HL-60 (cell line): Measurements from ENCODE around the gene NRXN3.
"Not testable (repeated sequence)": the region's sequence is repeated elsewhere in the genome, so short reads cannot be mapped to it uniquely, and the experiment has no call there.

Experiments used
- DNase-seq, 2 experiments: peaks; one replicate each; pipeline ENCODE4 v3.0.0-alpha.2; 2010 to 2020; ENCODE audit warnings: low read depth in 1 of 2, low spot score in 1 of 2
- H3K27ac ChIP-seq: fragments of 250-450 bp; sonication (Bioruptor Pico); replicated peaks from 2 replicates; pipeline ENCODE4 v1.5.1; 2020; ENCODE audit warnings: mild to moderate bottlenecking, moderate library complexity
- H3K27me3 ChIP-seq: fragments of 250-450 bp; sonication (Bioruptor Pico); 2 replicates; pipeline ENCODE4 v1.5.1; 2021; ENCODE audit warnings: mild to moderate bottlenecking, moderate library complexity; ENCODE audit not compliant: insufficient read depth, poor library complexity, severe bottlenecking
- H3K4me3 ChIP-seq: replicated peaks from 2 replicates; pipeline ENCODE4 v1.5.1; 2011; ENCODE audit warnings: mild to moderate bottlenecking, control low read depth, low read length; ENCODE audit not compliant: insufficient read depth
- CTCF ChIP-seq: IDR thresholded peaks from one replicate; pipeline ENCODE4 v1.5.1; 2011; ENCODE audit warnings: low read length, control low read depth, inconsistent platforms; ENCODE audit not compliant: insufficient read depth
- GABPA ChIP-seq: IDR thresholded peaks from 2 replicates; pipeline ENCODE4 v1.6.1; 2012; ENCODE audit warnings: low read depth
- POLR2AphosphoS5 ChIP-seq: IDR thresholded peaks from 2 replicates; pipeline ENCODE4 v1.6.1; 2012; ENCODE audit warnings: low read depth
- REST ChIP-seq: IDR thresholded peaks from 2 replicates; pipeline ENCODE4 v1.6.1; 2012; ENCODE audit warnings: low read depth; ENCODE audit not compliant: insufficient replicate concordance
- SPI1 ChIP-seq: IDR thresholded peaks from 2 replicates; pipeline ENCODE4 v1.6.1; 2012; ENCODE audit warnings: low read depth, mild to moderate bottlenecking, borderline replicate concordance

Gene NRXN3

DNA sequence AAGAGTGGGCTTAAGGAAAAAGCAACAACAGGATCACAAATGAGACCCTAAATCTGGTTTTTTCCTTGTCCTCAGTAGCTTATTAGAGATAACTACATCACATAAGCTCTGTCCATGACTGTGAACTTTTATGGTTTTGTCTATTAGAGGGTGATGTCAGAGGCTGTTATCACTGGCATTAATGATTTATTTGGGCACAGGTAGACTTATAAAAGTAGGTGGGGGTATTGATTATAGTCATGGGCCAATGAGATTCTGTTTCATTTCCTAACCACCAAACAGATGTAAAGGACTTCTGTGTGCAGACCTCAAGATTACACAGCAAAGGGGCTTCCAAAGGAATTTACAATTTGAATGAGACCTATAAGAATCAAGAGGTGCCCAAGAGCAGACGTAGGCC is 316.4 kb downstream of the NRXN3 start:
- TF ChIP-seq POLR2AphosphoS5, result no peak
- H3K4me3 ChIP-seq, result no peak overlapping the region

DNA sequence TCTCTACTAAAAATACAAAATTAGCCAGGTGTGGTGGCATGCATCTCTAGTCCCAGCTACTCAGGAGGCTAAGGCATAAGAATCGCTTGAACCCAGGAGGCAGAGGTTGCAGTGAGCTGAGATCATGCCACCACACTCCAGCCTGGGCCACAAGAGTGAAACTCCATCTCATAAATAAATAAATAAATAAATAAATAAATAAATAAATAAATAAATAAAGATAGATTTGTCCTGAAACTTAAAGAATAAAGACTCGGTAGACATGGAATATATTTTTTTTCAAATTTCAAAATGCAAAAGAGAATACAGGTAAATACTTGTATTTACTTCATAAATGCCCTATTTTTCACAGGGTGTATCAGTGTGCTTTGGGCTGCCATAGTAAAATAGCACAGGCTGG is 317.4 kb downstream of the NRXN3 start:
- not testable (repeated sequence) for DNase-seq, H3K27ac ChIP-seq, H3K27me3 ChIP-seq, H3K4me3 ChIP-seq

More for the DNA sequence above, 316.4 kb downstream of the NRXN3 start:
- Histone ChIP-seq H3K27me3 (no peaks in the 10 kb centered on the region), H3K27ac (no peak overlapping the region)
- no peak for DNase-seq

- no peak overlapping the region for H3K4me3 ChIP-seq
- TF ChIP-seq SPI1 (no peak), CTCF (no peak), GABPA (no peak), REST (no peak), POLR2AphosphoS5 (no peak)
- DNase-seq, result no peak
- H3K27ac ChIP-seq, result no peak overlapping the region
- no peaks in the 10 kb centered on the region for H3K27me3 ChIP-seq
Observed at GRCh38 chr14:78488938-78489337, 318.8 kb downstream of the NRXN3 start.

DNA sequence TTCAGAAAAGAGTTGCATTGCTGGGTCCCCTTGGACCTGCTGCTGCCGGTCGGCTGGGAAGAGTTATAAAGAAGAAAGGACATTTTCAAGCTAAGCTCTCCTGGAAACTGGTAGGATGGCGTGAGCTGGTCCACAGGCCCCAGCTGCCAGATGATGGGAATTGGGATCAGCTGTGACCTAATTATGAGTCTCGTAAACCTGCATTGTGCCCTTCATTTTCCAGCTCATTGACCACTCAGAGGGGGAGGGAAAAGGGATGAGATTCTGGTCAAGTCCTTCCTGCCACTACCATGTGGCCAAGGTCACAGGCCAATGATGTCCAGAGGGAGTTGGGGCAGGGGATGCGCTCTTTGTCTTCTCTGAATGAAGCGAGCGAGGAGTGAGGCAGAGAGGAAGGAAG is 320.9 kb downstream of the NRXN3 start:
- no peak overlapping the region for H3K27ac ChIP-seq
- no peak overlapping the region for H3K4me3 ChIP-seq
- no peaks in the 10 kb centered on the region for H3K27me3 ChIP-seq
- TF ChIP-seq POLR2AphosphoS5, result no peak
- no peak for TF ChIP-seq SPI1
- no peak for TF ChIP-seq REST
- no peak for TF ChIP-seq CTCF
- TF ChIP-seq GABPA, result no peak
- no peak for DNase-seq

- Histone ChIP-seq H3K4me3 (no peak overlapping the region), H3K27ac (no peak overlapping the region), H3K27me3 (no peaks in the 10 kb centered on the region)
- DNase-seq, result no peak
- TF ChIP-seq POLR2AphosphoS5 (no peak), CTCF (no peak), REST (no peak), GABPA (no peak), SPI1 (no peak)
Observed at GRCh38 chr14:78498062-78498595, 328.0 kb downstream of the NRXN3 start.
